ENCODE data around the gene SORCS2.

GRCh38 chr4:7410446-7410845, 218.1 kb downstream of the SORCS2 start:
- no peak for TF ChIP-seq EZH2 (IDR thresholded peaks at IDR 0.05; ENCODE audit: low read length)
- TF ChIP-seq CTCF (optimal IDR thresholded peaks at IDR 0.05 in 1 of 3, IDR thresholded peaks at IDR 0.05 in 1 of 3, conservative IDR thresholded peaks at IDR 0.05 in 1 of 3; ENCODE audit: extremely low read depth in 1 of 3, insufficient read depth in 2 of 3, low read length in 3 of 3): no peak

Measured in keratinocyte (primary cell).